Liver (tissue), 3 donors: ENCODE measurements around the gene SLC2A6.

Experiments
- EGR1 ChIP-seq, 2 donors: IDR thresholded peaks; 2 replicates each; pipeline ENCODE4 v1.6.1; 2016 to 2018; ENCODE audit warnings: antibody characterized with exemption in 2 of 2, low read depth in 2 of 2
- MAX ChIP-seq: IDR thresholded peaks from 2 replicates; pipeline ENCODE4 v1.6.1; 2016; ENCODE audit warnings: antibody characterized with exemption
- REST ChIP-seq: IDR thresholded peaks from 2 replicates; pipeline ENCODE4 v1.6.1; 2016; ENCODE audit warnings: antibody characterized with exemption, mild to moderate bottlenecking
- TAF1 ChIP-seq: conservative IDR thresholded peaks from 2 replicates; pipeline ENCODE4 v1.6.1; 2016; ENCODE audit warnings: antibody characterized with exemption, mild to moderate bottlenecking
- TF ChIP-seq, protein P1 (sequence below): fragments of 150-350 bp; IDR thresholded peaks from 2 replicates; pipeline ENCODE4 v1.5.1; 2017; ENCODE audit warnings: improper control_type of control experiment, low read depth, low read length; ENCODE audit not compliant: missing input control
- donor health status: healthy.
- donor health status: healthy.

DNA sequence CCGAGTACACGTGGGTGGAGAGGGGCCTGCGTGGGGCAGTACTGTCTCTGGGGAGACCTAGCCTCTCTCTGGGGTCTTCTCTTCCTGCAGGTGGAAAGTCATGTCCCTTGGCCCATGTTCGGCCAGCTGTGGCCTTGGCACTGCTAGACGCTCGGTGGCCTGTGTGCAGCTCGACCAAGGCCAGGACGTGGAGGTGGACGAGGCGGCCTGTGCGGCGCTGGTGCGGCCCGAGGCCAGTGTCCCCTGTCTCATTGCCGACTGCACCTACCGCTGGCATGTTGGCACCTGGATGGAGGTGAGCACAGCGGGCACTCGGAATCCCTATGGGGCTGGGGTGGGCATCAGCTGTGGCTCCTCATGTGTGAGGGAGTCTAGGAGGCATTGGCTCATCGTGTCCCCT, 24.6 kb downstream of the SLC2A6 start:
- TF ChIP-seq, protein P1, sequence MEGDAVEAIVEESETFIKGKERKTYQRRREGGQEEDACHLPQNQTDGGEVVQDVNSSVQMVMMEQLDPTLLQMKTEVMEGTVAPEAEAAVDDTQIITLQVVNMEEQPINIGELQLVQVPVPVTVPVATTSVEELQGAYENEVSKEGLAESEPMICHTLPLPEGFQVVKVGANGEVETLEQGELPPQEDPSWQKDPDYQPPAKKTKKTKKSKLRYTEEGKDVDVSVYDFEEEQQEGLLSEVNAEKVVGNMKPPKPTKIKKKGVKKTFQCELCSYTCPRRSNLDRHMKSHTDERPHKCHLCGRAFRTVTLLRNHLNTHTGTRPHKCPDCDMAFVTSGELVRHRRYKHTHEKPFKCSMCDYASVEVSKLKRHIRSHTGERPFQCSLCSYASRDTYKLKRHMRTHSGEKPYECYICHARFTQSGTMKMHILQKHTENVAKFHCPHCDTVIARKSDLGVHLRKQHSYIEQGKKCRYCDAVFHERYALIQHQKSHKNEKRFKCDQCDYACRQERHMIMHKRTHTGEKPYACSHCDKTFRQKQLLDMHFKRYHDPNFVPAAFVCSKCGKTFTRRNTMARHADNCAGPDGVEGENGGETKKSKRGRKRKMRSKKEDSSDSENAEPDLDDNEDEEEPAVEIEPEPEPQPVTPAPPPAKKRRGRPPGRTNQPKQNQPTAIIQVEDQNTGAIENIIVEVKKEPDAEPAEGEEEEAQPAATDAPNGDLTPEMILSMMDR, result no peak
- no peak for TF ChIP-seq MAX
- TF ChIP-seq REST, result no peak
- no peak for TF ChIP-seq TAF1
- TF ChIP-seq EGR1 (IDR thresholded peaks at IDR 0.05; ENCODE audit: low read depth in 2 of 2), result no peak
